Lung (tissue), 12 donors: Measurements from ENCODE around the gene MYCN. TPM values are rescaled to one million over a fixed set of nuclear protein-coding genes. Genes with fewer than 3 reads are reported as not detected.
"Not testable (repeated sequence)": the region's sequence is repeated elsewhere in the genome, so short reads cannot be mapped to it uniquely, and the experiment has no call there.

ENCODE experiments used
- ATAC-seq: fragments of 200-7000 bp; cut with Tn5 transposase; one replicate; pipeline ENCODE4 v1.9.1; 2020; ENCODE audit warnings: moderate number of reproducible peaks; ENCODE audit not compliant: insufficient read depth, low FRiP score
- DNase-seq, 3 donors: peaks; one replicate each; pipeline ENCODE4 v3.0.0-alpha.2; 2013 to 2017
- H3K27ac ChIP-seq, 2 donors: one replicate each; pipeline ENCODE4 v1.5.1; 2013; ENCODE audit warnings: mild to moderate bottlenecking in 2 of 2, moderate library complexity in 2 of 2, control low read depth in 1 of 2, inconsistent platforms in 1 of 2, low read depth in 1 of 2, low read length in 1 of 2
- H3K27me3 ChIP-seq, 3 donors: one replicate each; pipeline ENCODE4 v1.5.1; 2013; ENCODE audit warnings: low read length in 2 of 3; ENCODE audit not compliant: control insufficient read depth in 3 of 3, insufficient read depth in 3 of 3
- H3K36me3 ChIP-seq, 4 donors: one replicate each; pipeline ENCODE4 v1.5.1; 2013; ENCODE audit warnings: low read length in 4 of 4, mild to moderate bottlenecking in 1 of 4, moderate library complexity in 1 of 4; ENCODE audit not compliant: control insufficient read depth in 4 of 4, insufficient read depth in 4 of 4
- H3K4me1 ChIP-seq, 5 donors: one replicate each; pipeline ENCODE4 v1.5.1; 2013; ENCODE audit warnings: low read length in 5 of 5, mild to moderate bottlenecking in 2 of 5, moderate library complexity in 1 of 5; ENCODE audit not compliant: control insufficient read depth in 5 of 5, insufficient read depth in 5 of 5
- H3K4me3 ChIP-seq: one replicate; pipeline ENCODE4 v1.5.1; 2013; ENCODE audit warnings: mild to moderate bottlenecking, control low read depth, moderate library complexity
- H3K9ac ChIP-seq, 2 donors: one replicate each; pipeline ENCODE4 v1.5.1; 2013; ENCODE audit warnings: low read length in 2 of 2, control low read depth in 1 of 2; ENCODE audit not compliant: insufficient read depth in 1 of 2
- H3K9me3 ChIP-seq, 4 donors: one replicate each; pipeline ENCODE4 v1.5.1; 2013; ENCODE audit warnings: low read length in 3 of 4, mild to moderate bottlenecking in 1 of 4, moderate library complexity in 1 of 4; ENCODE audit not compliant: control insufficient read depth in 4 of 4, insufficient read depth in 3 of 4
- WGBS, 2 donors: extraction: QIAGEN DNeasy Blood & Tissue Kit; methylation state at CpG; one replicate each; pipeline ENCODE4 v1.1.7; 2013; 5-methylcytosine and 5-hydroxymethylcytosine counted together
- polyA plus RNA-seq, 2 donors: library from polyadenylated mRNA; stranded (reverse); fragments of 200-250 nt; gene quantifications; one replicate each; pipeline ENCODE4 v1.2.1, GENCODE V29; 2013
- total RNA-seq, 2 donors: library from RNA; depleted of rRNA in 1 of 2; stranded (reverse); fragments of >200 nt in 1 of 2; gene quantifications; one replicate each; pipeline ENCODE4 v1.2.1, GENCODE V29; 2014 to 2021
- TF ChIP-seq, protein P1 (sequence below): IDR thresholded peaks from 2 replicates; pipeline ENCODE4 v1.5.1; 2012; ENCODE audit warnings: mild to moderate bottlenecking; ENCODE audit errors: control extremely low read depth, extremely low read depth
- donor health status: control.
- donor health status: control.
- donor health status: Bipolar disorder and iron deficiency.
- donor health status: healthy.
- donor health status: DM: yes; HTN: yes; CAD: no.

MYCN gene
- total and polyA plus RNA-seq, 4 donors, result 0.16 to 5.2 (median 0.36) TPM

DNA sequence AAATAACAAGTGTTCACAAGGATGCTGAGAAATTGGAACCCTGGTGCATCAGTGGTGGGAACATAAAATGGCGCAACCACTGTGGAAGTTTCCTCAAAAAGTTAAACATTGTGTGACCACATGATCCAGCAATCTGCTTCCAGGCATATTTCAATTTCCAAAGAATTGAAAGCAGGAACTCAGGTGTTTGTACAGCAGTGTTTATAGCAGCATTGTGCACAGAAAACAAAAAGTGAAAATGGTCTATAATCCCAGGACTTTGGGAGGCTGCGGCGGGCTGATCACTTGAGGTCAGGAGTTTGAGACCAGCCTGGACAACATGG is 38.6 kb upstream of the MYCN start:
- ATAC-seq (no peak), DNase-seq (no peak)
- no peaks in the 10 kb centered on the region for H3K27me3 ChIP-seq
- TF ChIP-seq, protein P1, sequence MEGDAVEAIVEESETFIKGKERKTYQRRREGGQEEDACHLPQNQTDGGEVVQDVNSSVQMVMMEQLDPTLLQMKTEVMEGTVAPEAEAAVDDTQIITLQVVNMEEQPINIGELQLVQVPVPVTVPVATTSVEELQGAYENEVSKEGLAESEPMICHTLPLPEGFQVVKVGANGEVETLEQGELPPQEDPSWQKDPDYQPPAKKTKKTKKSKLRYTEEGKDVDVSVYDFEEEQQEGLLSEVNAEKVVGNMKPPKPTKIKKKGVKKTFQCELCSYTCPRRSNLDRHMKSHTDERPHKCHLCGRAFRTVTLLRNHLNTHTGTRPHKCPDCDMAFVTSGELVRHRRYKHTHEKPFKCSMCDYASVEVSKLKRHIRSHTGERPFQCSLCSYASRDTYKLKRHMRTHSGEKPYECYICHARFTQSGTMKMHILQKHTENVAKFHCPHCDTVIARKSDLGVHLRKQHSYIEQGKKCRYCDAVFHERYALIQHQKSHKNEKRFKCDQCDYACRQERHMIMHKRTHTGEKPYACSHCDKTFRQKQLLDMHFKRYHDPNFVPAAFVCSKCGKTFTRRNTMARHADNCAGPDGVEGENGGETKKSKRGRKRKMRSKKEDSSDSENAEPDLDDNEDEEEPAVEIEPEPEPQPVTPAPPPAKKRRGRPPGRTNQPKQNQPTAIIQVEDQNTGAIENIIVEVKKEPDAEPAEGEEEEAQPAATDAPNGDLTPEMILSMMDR, result no peak
- H3K27ac ChIP-seq, result no peak overlapping the region
- H3K36me3 ChIP-seq, result no peaks in the 10 kb centered on the region
- H3K9ac ChIP-seq, result no peak overlapping the region
- peaks cover 0 to 7% (median 3%) of the 10 kb centered on the region in 4 donors for H3K9me3 ChIP-seq
- H3K4me1 ChIP-seq, result no peaks in the 10 kb centered on the region
- no peak overlapping the region for H3K4me3 ChIP-seq
- 93 to 96% methylated on average over 3 of the region's 3 CpGs for WGBS, 2 donors

DNA sequence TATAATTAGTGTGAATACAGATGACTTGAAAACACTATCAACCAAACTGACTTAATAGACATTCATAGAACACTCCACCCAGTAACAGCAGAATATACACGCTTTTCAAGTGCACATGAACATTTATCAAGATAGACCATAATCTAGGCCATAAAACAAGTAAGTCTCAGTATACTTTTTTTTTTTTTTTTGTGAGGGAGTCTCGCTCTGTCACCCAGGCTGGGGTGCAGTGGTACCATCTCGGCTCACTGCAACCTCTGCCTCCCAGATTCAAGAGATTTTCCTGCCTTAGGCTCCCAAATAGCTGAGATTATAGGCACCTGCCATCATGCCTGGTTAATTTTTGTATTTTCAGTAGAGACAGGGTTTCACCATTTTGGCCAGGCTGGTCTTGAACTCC is 36.4 kb upstream of the MYCN start:
- ATAC-seq, H3K36me3 ChIP-seq, H3K4me3 ChIP-seq, DNase-seq, H3K27me3 ChIP-seq, H3K9ac ChIP-seq, H3K4me1 ChIP-seq, H3K27ac ChIP-seq, H3K9me3 ChIP-seq: not testable (repeated sequence)
- 94 to 98% methylated on average over 3 of the region's 3 CpGs for WGBS, 2 donors

DNA sequence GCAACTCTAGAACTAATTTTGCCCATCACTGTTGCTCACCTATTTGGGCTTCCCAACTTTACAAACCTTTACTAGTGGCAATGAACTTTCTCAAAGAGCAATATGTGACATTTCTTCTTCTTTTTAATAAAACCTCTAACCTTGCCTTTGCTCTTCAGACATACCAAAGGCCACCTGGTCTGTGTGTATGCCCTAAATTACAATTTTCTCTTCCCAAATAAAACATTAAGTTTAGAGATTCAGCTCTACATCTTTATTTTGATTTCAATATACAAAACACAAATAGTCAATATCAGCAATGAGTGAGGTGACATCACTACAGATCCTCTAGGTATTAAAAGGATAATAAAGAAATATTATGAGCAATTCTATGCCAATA is 35.1 kb upstream of the MYCN start:
- DNase-seq (no peak), ATAC-seq (no peak)
- Histone ChIP-seq H3K9ac (no peak overlapping the region), H3K4me1 (no peaks in the 10 kb centered on the region), H3K9me3 (peaks cover 0 to 5% (median 0%) of the 10 kb centered on the region in 4 donors), H3K36me3 (no peaks in the 10 kb centered on the region), H3K4me3 (no peak overlapping the region), H3K27me3 (no peaks in the 10 kb centered on the region), H3K27ac (no peak overlapping the region)
- TF ChIP-seq, protein P1, result no peak

DNA sequence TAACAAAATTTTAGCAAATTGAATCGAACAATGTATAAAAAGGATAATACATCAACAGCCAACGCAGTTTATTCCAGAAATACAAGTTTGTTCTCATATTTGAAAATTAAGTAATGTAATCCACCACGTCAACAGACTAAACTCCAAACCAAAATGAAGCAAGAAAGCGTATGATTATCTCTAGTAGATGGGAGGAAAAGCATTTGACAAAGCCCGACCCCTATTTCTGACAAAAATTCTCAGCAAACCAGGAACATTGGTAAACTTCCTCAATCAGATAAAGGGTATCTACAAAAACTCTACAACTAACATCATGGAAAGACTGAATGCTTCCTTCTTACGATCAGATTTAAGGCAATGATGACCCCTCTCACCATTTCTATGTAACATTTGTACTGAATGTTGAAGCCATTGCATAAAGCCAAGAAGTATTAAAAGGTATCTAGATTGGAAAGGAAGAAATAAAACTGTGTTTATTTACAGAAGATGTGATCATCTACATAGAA is 34.3 kb upstream of the MYCN start:
- no peaks in the 10 kb centered on the region for H3K36me3 ChIP-seq
- no peak overlapping the region for H3K9ac ChIP-seq
- H3K27me3 ChIP-seq, result no peaks in the 10 kb centered on the region
- peaks cover 0 to 3% (median 0%) of the 10 kb centered on the region in 4 donors for H3K9me3 ChIP-seq
- no peak overlapping the region for H3K27ac ChIP-seq
- DNase-seq (no peak), ATAC-seq (no peak)
- no peaks in the 10 kb centered on the region for H3K4me1 ChIP-seq
- H3K4me3 ChIP-seq, result no peak overlapping the region
- 94% methylated on average over 6 of the region's 6 CpGs for WGBS, 2 donors
- TF ChIP-seq, protein P1, result no peak
